ENCODE measurements around the gene C13orf46. TPM values are rescaled to one million over a fixed set of nuclear protein-coding genes. Genes with fewer than 3 reads are reported as not detected.

The C13orf46 gene
- polyA plus RNA-seq, 1 donor (not counting 4 experiments of a cell fraction or from before 2014, with no cell fraction given): not detected

DNA sequence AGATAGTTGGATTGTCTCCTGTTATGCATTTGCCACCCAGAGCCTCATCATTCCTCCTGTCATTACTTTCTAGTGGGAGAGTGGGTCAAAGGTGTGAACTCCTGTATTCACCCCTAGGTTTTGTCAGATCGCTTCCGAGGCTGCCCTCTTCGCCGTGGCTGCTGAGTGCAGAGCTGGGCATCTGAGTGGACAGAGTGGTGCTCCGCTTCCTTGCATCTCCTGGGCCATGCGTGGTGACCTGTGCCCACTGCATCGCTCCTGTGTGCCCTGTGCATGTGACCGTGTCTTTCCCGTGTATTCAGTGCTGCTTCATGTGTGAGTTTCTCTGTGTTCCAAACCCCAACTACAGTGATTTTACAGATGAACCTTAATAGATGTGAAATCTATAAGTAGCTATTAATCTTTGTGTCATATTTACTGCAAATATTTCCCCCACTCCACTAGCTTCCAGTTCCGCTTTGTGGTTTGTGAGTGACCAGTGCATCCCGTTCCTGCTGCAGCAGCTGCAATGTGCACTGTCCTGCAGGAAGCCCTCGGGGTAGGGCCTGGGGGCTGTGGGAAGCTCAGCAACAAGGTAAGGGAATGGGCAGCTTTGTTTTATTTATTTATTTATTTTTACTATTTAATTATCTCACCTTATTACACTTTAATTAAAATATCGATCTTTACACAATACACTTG is 53.1 kb downstream of the C13orf46 start:
- Histone ChIP-seq H3K4me1 (ENCODE audit: control insufficient read depth, extremely low read depth, insufficient read depth, low read length) (no peaks in the 10 kb centered on the region), H3K79me2 (ENCODE audit: control insufficient read depth, insufficient read depth, low read length) (no peaks in the 10 kb centered on the region), H3K9me3 (ENCODE audit: control insufficient read depth, low read depth, low read length) (peaks cover 11% of the 10 kb centered on the region), H3K9me1 (ENCODE audit: control insufficient read depth, extremely low read depth, insufficient read depth, low read length) (no peaks in the 10 kb centered on the region), H2AFZ (ENCODE audit: control insufficient read depth, low read length) (no peak overlapping the region), H3K36me3 (ENCODE audit: control insufficient read depth in 2 of 2, extremely low read depth in 1 of 2, insufficient read depth in 2 of 2, low read length in 2 of 2) (no peaks in the 10 kb centered on the region), H3K4me2 (ENCODE audit: control insufficient read depth, extremely low read depth, insufficient read depth, low read depth, low read length) (no peak overlapping the region), H3K27me3 (ENCODE audit: control insufficient read depth, extremely low read depth, insufficient read depth, low read length) (no peaks in the 10 kb centered on the region), H3K4me3 (ENCODE audit: control insufficient read depth in 2 of 3, extremely low read depth in 1 of 3, insufficient read depth in 2 of 3, low read depth in 1 of 3, low read length in 3 of 3) (no peak overlapping the region), H4K20me1 (ENCODE audit: control insufficient read depth, extremely low read depth, insufficient read depth, low read length) (no peaks in the 10 kb centered on the region), H3K9ac (ENCODE audit: control insufficient read depth, extremely low read depth, insufficient read depth, low read length) (no peak overlapping the region), H3K27ac (ENCODE audit: control insufficient read depth, insufficient read depth, low read length) (no peak overlapping the region)
- DNase-seq (ENCODE audit: low read depth, low spot score) (no peak), FAIRE-seq (no peak)
- TF ChIP-seq CTCF (optimal IDR thresholded peaks at IDR 0.05 in 1 of 3, IDR thresholded peaks at IDR 0.05 in 1 of 3, conservative IDR thresholded peaks at IDR 0.05 in 1 of 3; ENCODE audit: extremely low read depth in 1 of 3, insufficient read depth in 2 of 3, low read length in 3 of 3) (no peak), EZH2 (IDR thresholded peaks at IDR 0.05; ENCODE audit: low read length) (no peak)
- dilution Hi-C loops (cut with MboI; ENCODE audit: extremely low pct_ligation_motif_present, low sequenced_read_pairs): no loop called here

DNA sequence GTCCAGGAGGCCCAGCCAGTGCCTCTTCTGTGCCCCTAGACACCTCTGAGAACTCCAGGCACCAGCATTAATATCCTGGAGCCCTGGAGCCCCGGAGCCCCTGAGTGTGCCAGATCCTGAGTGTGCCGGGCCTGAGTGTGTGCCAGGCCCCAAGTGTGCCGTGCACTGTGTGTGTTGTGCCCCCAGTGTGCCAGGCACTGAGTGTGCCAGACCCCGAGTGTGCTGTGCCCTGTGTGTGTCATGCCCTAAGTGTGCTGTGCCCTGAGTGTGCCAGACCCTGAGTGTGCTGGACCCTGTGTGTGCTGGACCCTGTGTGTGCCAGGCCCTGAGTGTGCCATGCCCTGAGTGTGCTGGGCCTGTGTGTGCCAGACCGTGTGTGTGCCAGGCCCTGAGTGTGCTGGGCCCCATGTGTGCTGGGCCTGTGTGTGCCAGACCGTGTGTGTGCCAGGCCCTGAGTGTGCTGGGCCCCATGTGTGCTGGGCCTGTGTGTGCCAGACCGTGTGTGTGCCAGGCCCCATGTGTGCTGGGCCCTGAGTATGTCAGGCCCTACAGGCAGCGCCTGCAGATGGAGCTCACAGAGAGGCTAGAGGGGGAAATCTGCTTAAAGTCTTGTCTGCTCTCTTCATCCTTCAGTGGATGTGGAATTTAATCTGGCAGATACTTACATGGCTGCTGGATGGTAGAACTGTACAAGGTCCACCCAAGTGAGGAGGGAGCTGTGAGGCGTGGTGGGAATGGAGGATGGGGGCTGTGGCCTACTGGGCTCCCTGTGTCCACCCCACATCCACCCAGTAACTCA is 53.9 kb downstream of the C13orf46 start:
- no peak for FAIRE-seq
- Histone ChIP-seq H3K4me1 (ENCODE audit: control insufficient read depth, extremely low read depth, insufficient read depth, low read length) (no peaks in the 10 kb centered on the region), H3K4me3 (ENCODE audit: control insufficient read depth in 2 of 3, extremely low read depth in 1 of 3, insufficient read depth in 2 of 3, low read depth in 1 of 3, low read length in 3 of 3) (no peak overlapping the region), H3K9me1 (ENCODE audit: control insufficient read depth, extremely low read depth, insufficient read depth, low read length) (no peaks in the 10 kb centered on the region), H4K20me1 (ENCODE audit: control insufficient read depth, extremely low read depth, insufficient read depth, low read length) (no peaks in the 10 kb centered on the region), H3K27me3 (ENCODE audit: control insufficient read depth, extremely low read depth, insufficient read depth, low read length) (no peaks in the 10 kb centered on the region), H3K36me3 (ENCODE audit: control insufficient read depth in 2 of 2, extremely low read depth in 1 of 2, insufficient read depth in 2 of 2, low read length in 2 of 2) (no peaks in the 10 kb centered on the region), H3K9ac (ENCODE audit: control insufficient read depth, extremely low read depth, insufficient read depth, low read length) (no peak overlapping the region), H3K79me2 (ENCODE audit: control insufficient read depth, insufficient read depth, low read length) (no peaks in the 10 kb centered on the region), H3K4me2 (ENCODE audit: control insufficient read depth, extremely low read depth, insufficient read depth, low read depth, low read length) (no peak overlapping the region), H3K27ac (ENCODE audit: control insufficient read depth, insufficient read depth, low read length) (no peak overlapping the region), H3K9me3 (ENCODE audit: control insufficient read depth, low read depth, low read length) (peaks cover 13% of the 10 kb centered on the region), H2AFZ (ENCODE audit: control insufficient read depth, low read length) (no peak overlapping the region)
- DNase-seq (ENCODE audit: low read depth, low spot score): no peak
- dilution Hi-C loops (cut with MboI; ENCODE audit: extremely low pct_ligation_motif_present, low sequenced_read_pairs): no loop called here
- TF ChIP-seq CTCF (optimal IDR thresholded peaks at IDR 0.05 in 1 of 3, IDR thresholded peaks at IDR 0.05 in 1 of 3, conservative IDR thresholded peaks at IDR 0.05 in 1 of 3; ENCODE audit: extremely low read depth in 1 of 3, insufficient read depth in 2 of 3, low read length in 3 of 3) (no peak), EZH2 (IDR thresholded peaks at IDR 0.05; ENCODE audit: low read length) (no peak)
